ENCODE data around the gene SLC25A2.
A peak's percentile ranks its signal among the peaks of the same experiment; 100 is the strongest.
"Not testable (repeated sequence)": the region's sequence is repeated elsewhere in the genome, so short reads cannot be mapped to it uniquely, and the experiment has no call there.

Gene SLC25A2

GRCh38 chr5:141322261-141322660 is 18.4 kb upstream of the SLC25A2 start:
- no peak for DNase-seq (ENCODE audit: low read depth)
- TF ChIP-seq, protein P1, sequence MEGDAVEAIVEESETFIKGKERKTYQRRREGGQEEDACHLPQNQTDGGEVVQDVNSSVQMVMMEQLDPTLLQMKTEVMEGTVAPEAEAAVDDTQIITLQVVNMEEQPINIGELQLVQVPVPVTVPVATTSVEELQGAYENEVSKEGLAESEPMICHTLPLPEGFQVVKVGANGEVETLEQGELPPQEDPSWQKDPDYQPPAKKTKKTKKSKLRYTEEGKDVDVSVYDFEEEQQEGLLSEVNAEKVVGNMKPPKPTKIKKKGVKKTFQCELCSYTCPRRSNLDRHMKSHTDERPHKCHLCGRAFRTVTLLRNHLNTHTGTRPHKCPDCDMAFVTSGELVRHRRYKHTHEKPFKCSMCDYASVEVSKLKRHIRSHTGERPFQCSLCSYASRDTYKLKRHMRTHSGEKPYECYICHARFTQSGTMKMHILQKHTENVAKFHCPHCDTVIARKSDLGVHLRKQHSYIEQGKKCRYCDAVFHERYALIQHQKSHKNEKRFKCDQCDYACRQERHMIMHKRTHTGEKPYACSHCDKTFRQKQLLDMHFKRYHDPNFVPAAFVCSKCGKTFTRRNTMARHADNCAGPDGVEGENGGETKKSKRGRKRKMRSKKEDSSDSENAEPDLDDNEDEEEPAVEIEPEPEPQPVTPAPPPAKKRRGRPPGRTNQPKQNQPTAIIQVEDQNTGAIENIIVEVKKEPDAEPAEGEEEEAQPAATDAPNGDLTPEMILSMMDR (IDR thresholded peaks at IDR 0.05; ENCODE audit: control insufficient read depth, insufficient read depth, low read depth, low read length, missing control alignments) = no peak
- no peak overlapping the region for H3K4me3 ChIP-seq (ENCODE audit: control insufficient read depth, low read depth, low read length)

DNA sequence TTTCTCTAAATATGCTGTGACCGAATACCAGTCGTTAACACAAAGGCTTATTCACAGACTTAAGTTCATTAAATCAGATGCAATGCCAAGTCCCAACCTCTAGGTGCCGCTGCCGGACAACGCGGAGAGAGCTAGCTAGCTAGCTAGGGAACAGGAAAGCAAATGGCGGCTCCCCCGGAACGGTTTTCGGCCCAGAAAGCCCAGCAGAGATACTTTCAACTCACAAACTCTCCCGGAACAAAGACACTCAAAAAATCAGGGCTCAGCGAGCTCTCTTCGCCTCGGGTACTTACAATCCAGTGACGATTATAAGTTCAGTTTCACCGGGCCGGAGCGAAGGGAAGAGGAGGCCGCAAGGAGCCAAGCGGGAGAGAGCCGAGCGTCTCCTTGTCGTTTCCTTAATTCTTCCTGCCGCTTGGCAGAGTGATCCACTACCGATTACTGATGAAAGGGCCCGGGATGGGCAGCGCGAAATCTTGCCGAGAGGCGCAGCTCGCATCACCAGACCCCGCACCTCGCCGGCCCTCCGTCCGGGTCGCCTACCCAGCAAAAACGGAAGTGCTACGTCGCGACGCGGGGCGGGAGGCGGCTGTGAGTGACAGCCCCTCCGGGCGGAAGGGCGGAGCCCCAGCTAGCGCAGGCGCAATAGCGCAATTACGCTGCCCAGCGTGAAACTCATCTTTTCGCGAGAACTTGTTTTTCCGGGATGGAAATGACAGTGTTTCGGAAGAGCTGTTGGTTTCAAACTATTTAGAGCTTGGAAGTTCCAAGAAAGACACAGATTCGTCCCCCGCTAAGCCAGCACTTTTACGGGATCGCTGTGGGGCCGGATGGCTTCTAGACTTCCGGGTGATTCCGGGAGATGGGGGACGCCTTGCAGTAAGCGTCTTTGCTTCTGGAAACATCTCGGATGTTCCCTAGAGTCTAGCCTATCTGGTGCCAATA is 16.6 kb upstream of the SLC25A2 start, which contains the start of gene TAF7:
Gene TAF7 (minus strand): TSS at position 560 of the 945 bp plus-strand sequence. CDS start 740 bp downstream, outside the sequence.
- TF ChIP-seq, protein P1 (IDR thresholded peaks at IDR 0.05; ENCODE audit: control insufficient read depth, insufficient read depth, low read depth, low read length, missing control alignments) = peak; percentile 82
- DNase-seq (ENCODE audit: low read depth) = peak; percentile 77
- H3K4me3 ChIP-seq (ENCODE audit: control insufficient read depth, low read depth, low read length) = peak within 1 kb of the TSS; percentile 78

DNA sequence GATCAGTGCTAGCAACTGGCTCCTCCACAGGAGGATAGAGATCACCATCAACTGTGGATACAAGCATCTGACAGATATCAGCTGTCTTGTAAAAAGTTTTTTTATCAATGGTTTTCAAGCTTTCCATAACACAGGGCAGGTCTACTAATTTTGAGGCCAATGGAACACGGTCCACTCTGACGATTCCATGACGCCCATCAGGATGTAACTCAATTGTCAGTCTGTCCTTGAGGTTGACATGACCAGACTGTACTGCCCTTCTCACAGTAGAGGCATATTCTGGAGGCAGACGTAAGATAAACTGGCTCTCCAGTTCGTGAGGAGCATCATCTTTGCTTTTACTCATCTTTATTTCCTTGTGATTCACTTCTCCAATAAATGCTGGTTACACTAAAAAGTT is 15.8 kb upstream of the SLC25A2 start:
- H3K4me3 ChIP-seq (ENCODE audit: control insufficient read depth, low read depth, low read length) = peak overlapping the region; percentile 78
- TF ChIP-seq, protein P1 (IDR thresholded peaks at IDR 0.05; ENCODE audit: control insufficient read depth, insufficient read depth, low read depth, low read length, missing control alignments) = no peak
- DNase-seq (ENCODE audit: low read depth) = no peak

GRCh38 chr5:141319202-141319601 is 15.4 kb upstream of the SLC25A2 start:
- DNase-seq (ENCODE audit: low read depth) = no peak
- no peak overlapping the region for H3K4me3 ChIP-seq (ENCODE audit: control insufficient read depth, low read depth, low read length)
- TF ChIP-seq, protein P1 (IDR thresholded peaks at IDR 0.05; ENCODE audit: control insufficient read depth, insufficient read depth, low read depth, low read length, missing control alignments) = no peak

GRCh38 chr5:141316963-141317362 is 13.1 kb upstream of the SLC25A2 start:
- DNase-seq (ENCODE audit: low read depth); H3K4me3 ChIP-seq (ENCODE audit: control insufficient read depth, low read depth, low read length): not testable (repeated sequence)

DNA sequence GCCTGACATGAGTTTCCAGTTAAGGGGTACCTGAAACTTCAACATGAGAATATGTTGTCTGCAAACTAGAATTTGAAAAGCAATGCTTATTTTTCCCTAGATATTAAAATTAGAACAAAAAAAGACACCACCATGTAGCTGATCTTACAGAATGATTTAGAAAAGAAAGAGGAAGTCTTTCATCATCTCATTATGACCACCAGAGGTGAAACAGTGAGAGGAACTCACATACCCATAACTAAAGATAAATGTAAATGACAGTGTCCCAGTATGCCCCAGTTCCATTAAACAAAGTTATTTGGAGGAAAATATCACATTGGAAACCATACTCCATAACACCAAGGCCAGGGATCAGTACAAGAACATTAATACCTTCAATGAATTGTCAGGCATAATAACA is 9.9 kb upstream of the SLC25A2 start:
- TF ChIP-seq, protein P1 (IDR thresholded peaks at IDR 0.05; ENCODE audit: control insufficient read depth, insufficient read depth, low read depth, low read length, missing control alignments) = no peak
- no peak overlapping the region for H3K4me3 ChIP-seq (ENCODE audit: control insufficient read depth, low read depth, low read length)
- no peak for DNase-seq (ENCODE audit: low read depth)

DNA sequence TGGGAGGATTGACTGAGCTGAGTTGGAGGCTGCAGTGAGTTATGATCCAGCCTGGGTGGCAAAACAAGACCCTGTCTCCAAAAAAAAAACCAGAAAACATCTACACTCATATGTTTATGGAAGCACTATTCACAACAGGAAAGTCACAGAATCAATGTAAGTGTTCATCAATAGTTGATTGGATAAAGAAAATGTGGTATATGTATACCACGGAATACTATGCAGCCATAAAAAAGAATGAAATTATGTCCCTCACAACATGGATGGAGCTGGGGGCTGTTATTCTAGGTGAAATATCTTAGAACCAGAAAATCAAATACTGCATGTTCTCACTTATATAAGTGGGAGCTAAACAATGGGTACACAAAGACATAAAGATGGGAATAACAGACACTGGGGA is 2.8 kb upstream of the SLC25A2 start:
- no peak for DNase-seq (ENCODE audit: low read depth)
- TF ChIP-seq, protein P1 (IDR thresholded peaks at IDR 0.05; ENCODE audit: control insufficient read depth, insufficient read depth, low read depth, low read length, missing control alignments) = no peak
- H3K4me3 ChIP-seq (ENCODE audit: control insufficient read depth, low read depth, low read length) = no peak overlapping the region
